HepG2 (cell line): Measurements from ENCODE around the gene PAPOLB. TPM values are rescaled to one million over a fixed set of nuclear protein-coding genes. Genes with fewer than 3 reads are reported as not detected.

ENCODE experiments used
- AGO1 ChIP-seq: fragments of 200-400 bp; formaldehyde crosslinking; IDR thresholded peaks from 2 replicates; pipeline ENCODE4 v1.6.1; 2017; ENCODE audit warnings: mild to moderate bottlenecking, low read depth, low read length, moderate library complexity; ENCODE audit not compliant: poor library complexity, severe bottlenecking
- ATF7 ChIP-seq, 2 experiments: fragments of 450-650 bp in 1 of 2; sonication (generic) in 1 of 2; formaldehyde crosslinking in 1 of 2; IDR thresholded peaks; 2 replicates each; pipeline versions ENCODE4 v1.4.0 to v1.6.1; 2016 to 2020; ENCODE audit warnings: antibody characterized with exemption in 1 of 2, mild to moderate bottlenecking in 1 of 2, missing genetic modification reagents in 1 of 2
- CAMTA2 ChIP-seq: sonication (generic); formaldehyde crosslinking; IDR thresholded peaks from 2 replicates; pipeline ENCODE4 v1.4.0; 2020; ENCODE audit warnings: mild to moderate bottlenecking, missing genetic modification reagents, borderline replicate concordance
- CEBPG ChIP-seq: IDR thresholded peaks from 2 replicates; pipeline ENCODE4 v1.6.1; 2016
- GABPA ChIP-seq, 2 experiments: IDR thresholded peaks; 2 replicates each; pipeline ENCODE4 v1.6.1; 2011 to 2016; ENCODE audit warnings: low read depth in 2 of 2, low read length in 1 of 2, missing biosample characterization in 1 of 2, missing genetic modification characterization in 1 of 2
- HDAC2 ChIP-seq: sonication (generic); formaldehyde crosslinking; IDR thresholded peaks from 2 replicates; pipeline ENCODE4 v1.4.0; 2020; ENCODE audit warnings: missing genetic modification reagents
- JDP2 ChIP-seq: sonication (generic); formaldehyde crosslinking; IDR thresholded peaks from 2 replicates; pipeline ENCODE4 v1.8.1; 2022; ENCODE audit warnings: missing genetic modification reagents, borderline replicate concordance
- KDM2A ChIP-seq: sonication (generic); formaldehyde crosslinking; IDR thresholded peaks from 2 replicates; pipeline ENCODE4 v1.4.0; 2020; ENCODE audit warnings: low read depth, missing genetic modification reagents, borderline replicate concordance
- KDM5B ChIP-seq: sonication (generic); formaldehyde crosslinking; IDR thresholded peaks from 2 replicates; pipeline ENCODE4 v1.4.0; 2020; ENCODE audit warnings: missing genetic modification reagents, mild to moderate bottlenecking, borderline replicate concordance
- KDM6A ChIP-seq: IDR thresholded peaks from 2 replicates; pipeline ENCODE4 v1.6.1; 2016; ENCODE audit warnings: low read depth
- NR2F6 ChIP-seq, 2 experiments: IDR thresholded peaks; 2 replicates each; pipeline ENCODE4 v1.6.1; 2016; ENCODE audit warnings: antibody characterized with exemption in 1 of 2, mild to moderate bottlenecking in 1 of 2
- SIX4 ChIP-seq: sonication (generic); formaldehyde crosslinking; IDR thresholded peaks from 2 replicates; pipeline ENCODE4 v1.4.0; 2020; ENCODE audit warnings: missing genetic modification reagents
- THAP8 ChIP-seq: sonication (generic); formaldehyde crosslinking; IDR thresholded peaks from 2 replicates; pipeline ENCODE4 v1.5.1; 2020; ENCODE audit warnings: missing genetic modification reagents, mild to moderate bottlenecking, borderline replicate concordance
- UBTF ChIP-seq: sonication (generic); formaldehyde crosslinking; IDR thresholded peaks from 2 replicates; pipeline ENCODE4 v1.4.0; 2020; ENCODE audit warnings: mild to moderate bottlenecking, missing genetic modification reagents
- ZBTB44 ChIP-seq: sonication (generic); formaldehyde crosslinking; IDR thresholded peaks from 2 replicates; pipeline ENCODE4 v1.4.0; 2020; ENCODE audit warnings: missing genetic modification reagents
- ZFYVE20 ChIP-seq: sonication (generic); formaldehyde crosslinking; IDR thresholded peaks from 2 replicates; pipeline ENCODE4 v1.8.0; 2023; ENCODE audit warnings: low read depth, mild to moderate bottlenecking, moderate library complexity, missing genetic modification reagents, borderline replicate concordance
- ZKSCAN5 ChIP-seq: sonication (generic); formaldehyde crosslinking; IDR thresholded peaks from 2 replicates; pipeline ENCODE4 v1.5.1; 2020; ENCODE audit warnings: mild to moderate bottlenecking, missing genetic modification reagents
- ZNF354B ChIP-seq: sonication (generic); formaldehyde crosslinking; IDR thresholded peaks from 2 replicates; pipeline ENCODE4 v1.8.0; 2022; ENCODE audit warnings: mild to moderate bottlenecking, missing genetic modification reagents
- ZNF430 ChIP-seq: sonication (generic); formaldehyde crosslinking; IDR thresholded peaks from 2 replicates; pipeline ENCODE4 v1.9.0; 2021; ENCODE audit warnings: mild to moderate bottlenecking, missing genetic modification reagents
- ZNF451 ChIP-seq: sonication (generic); formaldehyde crosslinking; IDR thresholded peaks from 2 replicates; pipeline ENCODE4 v1.5.0; 2020; ENCODE audit warnings: mild to moderate bottlenecking, missing genetic modification reagents
- ZNF549 ChIP-seq: sonication (generic); formaldehyde crosslinking; IDR thresholded peaks from 2 replicates; pipeline ENCODE4 v1.5.0; 2020; ENCODE audit warnings: missing genetic modification reagents
- ZNF580 ChIP-seq: IDR thresholded peaks from 2 replicates; pipeline ENCODE4 v1.6.1; 2016; ENCODE audit warnings: low read depth, borderline replicate concordance
- ZNF678 ChIP-seq: sonication (generic); formaldehyde crosslinking; IDR thresholded peaks from 2 replicates; pipeline ENCODE4 v1.4.0; 2020; ENCODE audit warnings: mild to moderate bottlenecking, missing genetic modification reagents
- ZNF704 ChIP-seq: sonication (generic); formaldehyde crosslinking; IDR thresholded peaks from 2 replicates; pipeline ENCODE4 v1.8.1; 2023; ENCODE audit warnings: mild to moderate bottlenecking, inconsistent platforms, moderate library complexity, missing genetic modification reagents, borderline replicate concordance
- ZNF883 ChIP-seq: sonication (generic); formaldehyde crosslinking; IDR thresholded peaks from 2 replicates; pipeline ENCODE4 v1.5.1; 2020; ENCODE audit warnings: mild to moderate bottlenecking, missing genetic modification reagents; ENCODE audit errors: not compliant biosample characterization
- polyA plus RNA-seq, 8 experiments: library from polyadenylated mRNA; depleted of rRNA in 3 of 8; stranded (reverse) in 7 of 8; unstranded in 1 of 8; fragments of >200 nt; fragmentation: Illumina TruSeq in 4 of 8; extraction: Trizol in 4 of 8; gene quantifications; 2 replicates each; pipeline versions ENCODE4 v1.2.1 to v1.2.3, GENCODE V29; 2011 to 2016; ENCODE audit warnings: low read depth in 4 of 8, missing spikeins in 1 of 8, mixed read lengths in 1 of 8; ENCODE audit not compliant: insufficient read depth in 1 of 8
- total RNA-seq, 5 experiments: library from RNA; depleted of rRNA; stranded (reverse); fragments of >200 nt; fragmentation: Illumina TruSeq; extraction: Trizol; gene quantifications; 2 replicates each; pipeline ENCODE4 v1.2.3, GENCODE V29; 2016; ENCODE audit warnings: low read depth in 1 of 5

Gene PAPOLB
- total and polyA plus RNA-seq, 2 of the 13 experiments (the other 11 are each of a cell fraction or from before 2014, with no cell fraction given) = not detected

- TF ChIP-seq HDAC2 (CRISPR knock-in tag) (peak; percentile 60; the same call in 1 of the 2 replicates), ZNF678 (CRISPR knock-in tag) (no peak), ATF7 (IDR thresholded peaks at IDR 0.05) (no peak), ATF7 (CRISPR knock-in tag; IDR thresholded peaks at IDR 0.05) (no peak), ZNF704 (CRISPR knock-in tag) (no peak), THAP8 (CRISPR knock-in tag) (no peak), CAMTA2 (CRISPR knock-in tag) (no peak), KDM2A (CRISPR knock-in tag) (peak; percentile 93), AGO1 (no peak), ZNF354B (CRISPR knock-in tag) (no peak), ZFYVE20 (no peak), ZNF549 (no peak), GABPA (IDR thresholded peaks at IDR 0.05; ENCODE audit: low read depth, low read length) (no peak), GABPA (CRISPR knock-in tag; IDR thresholded peaks at IDR 0.05; ENCODE audit: low read depth) (no peak), ZNF580 (peak; percentile 82; the same call in 1 of the 2 replicates), KDM5B (CRISPR knock-in tag) (no peak; the same call in 1 of the 2 replicates), ZNF883 (CRISPR knock-in tag) (no peak), UBTF (0 out of 2 replicates have a peak, but pooled peaks have one; percentile 24), KDM6A (CRISPR knock-in tag) (no peak), ZBTB44 (CRISPR knock-in tag) (no peak), ZKSCAN5 (CRISPR knock-in tag) (no peak), ZNF451 (no peak), ZNF430 (CRISPR knock-in tag) (no peak), CEBPG (peak; percentile 44), SIX4 (CRISPR knock-in tag) (no peak), JDP2 (CRISPR knock-in tag) (no peak), NR2F6 (IDR thresholded peaks at IDR 0.05) (no peak), NR2F6 (CRISPR knock-in tag; IDR thresholded peaks at IDR 0.05) (no peak)
Observed at GRCh38 chr7:4830176-4830575, 31.7 kb downstream of the PAPOLB start (continued).
